Measurements from ENCODE around the gene IDH2. TPM values are rescaled to one million over a fixed set of nuclear protein-coding genes. Genes with fewer than 3 reads are reported as not detected.
A peak's percentile ranks its signal among the peaks of the same experiment; 100 is the strongest.

The IDH2 gene
- total RNA-seq, 1 donor from 2014 or later, result 933 TPM

DNA sequence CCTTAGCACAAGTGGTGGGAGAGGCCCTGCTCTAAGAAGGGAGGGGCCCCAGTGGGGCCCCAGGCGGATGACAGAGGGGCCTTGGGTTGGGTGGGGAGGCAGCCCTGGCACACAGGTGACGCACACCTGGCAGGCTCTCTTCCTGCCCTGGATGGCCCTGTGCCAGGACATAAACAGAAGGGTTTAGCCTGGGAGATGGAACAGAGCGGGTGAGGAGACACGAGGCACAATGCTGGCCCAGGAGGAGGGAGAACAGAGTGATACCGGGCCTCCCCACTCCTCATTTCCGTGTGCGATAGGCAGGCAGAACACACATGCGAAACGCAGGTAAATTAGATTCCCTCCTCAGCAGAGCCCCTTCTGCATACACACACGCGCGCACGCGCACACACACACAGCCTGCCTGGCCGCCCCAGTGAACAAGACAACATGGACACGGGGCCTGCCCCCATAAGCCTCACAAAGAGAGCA, 39.8 kb downstream of the IDH2 start:
- Histone ChIP-seq H3K4me1 (peaks cover 69% of the 10 kb centered on the region), H3K4me3 (no peak overlapping the region), H3K27me3 (ENCODE audit: low read depth) (no peaks in the 10 kb centered on the region), H3K27ac (replicated peaks) (peak overlapping the region; percentile 87), H3K36me3 (peaks cover 2% of the 10 kb centered on the region), H3K9me3 (replicated peaks) (no peaks in the 10 kb centered on the region)
- DNase-seq, result no peak
- intact Hi-C loops (cut with micrococcal nuclease), result loop anchor here (10.0 kb wide), 1 partner anchor 68 kb away; no protein-coding TSS in a partner anchor
- TF ChIP-seq, protein P1, sequence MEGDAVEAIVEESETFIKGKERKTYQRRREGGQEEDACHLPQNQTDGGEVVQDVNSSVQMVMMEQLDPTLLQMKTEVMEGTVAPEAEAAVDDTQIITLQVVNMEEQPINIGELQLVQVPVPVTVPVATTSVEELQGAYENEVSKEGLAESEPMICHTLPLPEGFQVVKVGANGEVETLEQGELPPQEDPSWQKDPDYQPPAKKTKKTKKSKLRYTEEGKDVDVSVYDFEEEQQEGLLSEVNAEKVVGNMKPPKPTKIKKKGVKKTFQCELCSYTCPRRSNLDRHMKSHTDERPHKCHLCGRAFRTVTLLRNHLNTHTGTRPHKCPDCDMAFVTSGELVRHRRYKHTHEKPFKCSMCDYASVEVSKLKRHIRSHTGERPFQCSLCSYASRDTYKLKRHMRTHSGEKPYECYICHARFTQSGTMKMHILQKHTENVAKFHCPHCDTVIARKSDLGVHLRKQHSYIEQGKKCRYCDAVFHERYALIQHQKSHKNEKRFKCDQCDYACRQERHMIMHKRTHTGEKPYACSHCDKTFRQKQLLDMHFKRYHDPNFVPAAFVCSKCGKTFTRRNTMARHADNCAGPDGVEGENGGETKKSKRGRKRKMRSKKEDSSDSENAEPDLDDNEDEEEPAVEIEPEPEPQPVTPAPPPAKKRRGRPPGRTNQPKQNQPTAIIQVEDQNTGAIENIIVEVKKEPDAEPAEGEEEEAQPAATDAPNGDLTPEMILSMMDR (IDR thresholded peaks at IDR 0.05; ENCODE audit: borderline replicate concordance), result no peak

DNA sequence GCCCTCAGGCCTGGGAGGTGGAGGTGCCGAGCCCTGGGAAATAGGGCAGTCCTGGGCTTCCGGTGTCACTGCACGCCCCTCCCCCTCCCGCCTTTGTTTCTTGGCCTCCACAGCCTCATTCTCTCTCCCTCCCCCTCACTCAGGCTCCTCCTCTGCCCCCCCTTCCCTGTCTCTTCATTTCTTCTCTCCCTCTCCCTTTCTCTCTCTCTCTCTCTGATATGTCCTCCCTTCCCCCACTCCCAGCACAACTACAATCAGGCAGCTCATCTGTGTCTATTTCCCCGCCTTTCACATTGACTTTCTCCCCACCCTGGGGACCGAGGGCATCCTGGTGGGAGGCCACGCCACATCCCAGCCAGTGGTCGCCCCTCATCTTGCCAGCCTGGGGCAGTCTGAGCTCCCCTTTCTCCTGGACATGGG, 40.2 kb downstream of the IDH2 start:
- Histone ChIP-seq H3K4me3 (no peak overlapping the region), H3K9me3 (replicated peaks) (no peaks in the 10 kb centered on the region), H3K36me3 (no peaks in the 10 kb centered on the region), H3K4me1 (peaks cover 69% of the 10 kb centered on the region), H3K27me3 (ENCODE audit: low read depth) (no peaks in the 10 kb centered on the region), H3K27ac (replicated peaks) (peak overlapping the region; percentile 87)
- TF ChIP-seq, protein P1 (IDR thresholded peaks at IDR 0.05; ENCODE audit: borderline replicate concordance), result no peak
- intact Hi-C loops (cut with micrococcal nuclease), result loop anchor here (10.0 kb wide), 1 partner anchor 67 kb away; no protein-coding TSS in a partner anchor
- peak; percentile 54 for DNase-seq

- H3K27ac ChIP-seq (replicated peaks), result no peak overlapping the region
- peaks cover 69% of the 10 kb centered on the region for H3K4me1 ChIP-seq
- no peaks in the 10 kb centered on the region for H3K9me3 ChIP-seq (replicated peaks)
- no peaks in the 10 kb centered on the region for H3K36me3 ChIP-seq
- no peaks in the 10 kb centered on the region for H3K27me3 ChIP-seq (ENCODE audit: low read depth)
- TF ChIP-seq, protein P1 (IDR thresholded peaks at IDR 0.05; ENCODE audit: borderline replicate concordance), result no peak
- no peak for DNase-seq
- H3K4me3 ChIP-seq, result no peak overlapping the region
- intact Hi-C loops (cut with micrococcal nuclease), result loop anchor here (10.0 kb wide), 1 partner anchor 66 kb away; no protein-coding TSS in a partner anchor
These were observed 41.5 kb downstream of the IDH2 start for GRCh38 chr15:90060797-90061196.

DNA sequence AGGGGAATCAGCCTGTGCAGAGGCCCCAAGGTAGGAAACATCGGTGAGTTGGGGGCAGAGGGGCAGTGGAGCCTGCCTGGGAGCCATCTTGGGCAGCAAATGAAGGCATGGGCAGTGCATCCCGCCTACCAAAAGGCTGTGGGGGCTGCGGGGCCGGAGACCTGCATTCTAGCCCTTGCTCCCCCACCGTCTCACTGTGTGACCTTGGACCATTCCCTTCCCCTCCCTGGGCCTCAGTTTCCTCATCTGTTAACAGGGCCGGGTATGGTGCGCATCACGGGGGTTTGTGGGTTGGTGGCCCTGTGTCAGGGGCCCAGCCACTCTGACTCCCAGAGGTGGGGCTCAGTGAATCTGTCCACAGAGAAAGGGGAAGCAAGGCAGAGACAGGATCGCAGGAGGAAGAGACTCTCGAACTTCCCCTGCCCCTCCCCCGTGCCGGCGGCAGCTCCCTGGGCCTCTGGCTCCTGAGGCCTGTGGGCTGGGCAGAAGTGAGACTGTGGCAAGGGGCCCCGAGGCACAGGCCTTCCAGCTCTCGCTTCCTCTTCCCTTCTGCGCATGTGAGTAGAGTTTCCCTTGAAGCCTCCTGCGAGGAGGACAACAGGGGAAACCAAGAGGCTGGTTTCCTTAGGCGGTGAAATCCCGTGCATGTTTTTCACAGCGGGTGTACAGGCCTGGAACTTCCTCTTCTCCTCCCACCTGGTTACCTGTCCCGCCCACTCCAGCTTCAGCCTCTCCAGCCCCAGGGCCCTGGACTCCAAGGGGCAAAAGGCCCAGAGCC, 42.9 kb downstream of the IDH2 start:
- no peaks in the 10 kb centered on the region for H3K9me3 ChIP-seq (replicated peaks)

DNA sequence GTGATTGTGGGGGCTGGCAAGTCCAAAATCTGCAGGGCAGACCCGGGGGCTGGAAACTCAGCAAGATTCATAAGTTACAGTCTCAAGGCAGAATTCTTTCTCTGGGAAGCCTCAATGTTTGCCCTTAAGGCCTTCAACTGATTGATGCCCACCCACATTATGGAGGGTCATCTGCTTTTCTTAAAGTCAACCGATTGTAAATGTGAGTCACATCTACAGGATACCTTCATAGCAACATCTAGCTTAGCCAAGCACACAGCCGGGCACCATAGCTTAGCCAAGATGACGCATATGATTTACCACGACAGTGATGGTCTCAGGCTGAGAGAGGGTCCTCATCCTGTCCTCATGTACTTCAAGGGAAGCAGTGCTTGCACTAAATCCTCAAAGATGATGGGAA, 43.5 kb downstream of the IDH2 start:
- no peaks in the 10 kb centered on the region for H3K27me3 ChIP-seq (ENCODE audit: low read depth)
- H3K36me3 ChIP-seq, result no peaks in the 10 kb centered on the region
- H3K4me1 ChIP-seq, result peaks cover 49% of the 10 kb centered on the region
- no peak overlapping the region for H3K4me3 ChIP-seq
- intact Hi-C loops (cut with micrococcal nuclease), result no loop called here
- no peak for DNase-seq
- no peaks in the 10 kb centered on the region for H3K9me3 ChIP-seq (replicated peaks)
- H3K27ac ChIP-seq (replicated peaks), result peak overlapping the region; percentile 61
- TF ChIP-seq, protein P1 (IDR thresholded peaks at IDR 0.05; ENCODE audit: borderline replicate concordance), result no peak

More for the DNA sequence above, 42.9 kb downstream of the IDH2 start:
- Histone ChIP-seq H3K27me3 (ENCODE audit: low read depth) (no peaks in the 10 kb centered on the region), H3K27ac (replicated peaks) (peak overlapping the region; percentile 61), H3K36me3 (no peaks in the 10 kb centered on the region), H3K4me1 (peaks cover 55% of the 10 kb centered on the region), H3K4me3 (no peak overlapping the region)
- DNase-seq, result peak; percentile 80
- TF ChIP-seq, protein P1 (IDR thresholded peaks at IDR 0.05; ENCODE audit: borderline replicate concordance), result no peak
- intact Hi-C loops (cut with micrococcal nuclease), result no loop called here

Measured in left ventricle myocardium inferior (tissue), 1 donor.